ENCODE data around the gene JTB. TPM values are rescaled to one million over a fixed set of nuclear protein-coding genes. Genes with fewer than 3 reads are reported as not detected.
A peak's percentile ranks its signal among the peaks of the same experiment; 100 is the strongest.

Gene JTB
- total RNA-seq, 2 experiments from 2014 or later: 133 to 140 TPM

DNA sequence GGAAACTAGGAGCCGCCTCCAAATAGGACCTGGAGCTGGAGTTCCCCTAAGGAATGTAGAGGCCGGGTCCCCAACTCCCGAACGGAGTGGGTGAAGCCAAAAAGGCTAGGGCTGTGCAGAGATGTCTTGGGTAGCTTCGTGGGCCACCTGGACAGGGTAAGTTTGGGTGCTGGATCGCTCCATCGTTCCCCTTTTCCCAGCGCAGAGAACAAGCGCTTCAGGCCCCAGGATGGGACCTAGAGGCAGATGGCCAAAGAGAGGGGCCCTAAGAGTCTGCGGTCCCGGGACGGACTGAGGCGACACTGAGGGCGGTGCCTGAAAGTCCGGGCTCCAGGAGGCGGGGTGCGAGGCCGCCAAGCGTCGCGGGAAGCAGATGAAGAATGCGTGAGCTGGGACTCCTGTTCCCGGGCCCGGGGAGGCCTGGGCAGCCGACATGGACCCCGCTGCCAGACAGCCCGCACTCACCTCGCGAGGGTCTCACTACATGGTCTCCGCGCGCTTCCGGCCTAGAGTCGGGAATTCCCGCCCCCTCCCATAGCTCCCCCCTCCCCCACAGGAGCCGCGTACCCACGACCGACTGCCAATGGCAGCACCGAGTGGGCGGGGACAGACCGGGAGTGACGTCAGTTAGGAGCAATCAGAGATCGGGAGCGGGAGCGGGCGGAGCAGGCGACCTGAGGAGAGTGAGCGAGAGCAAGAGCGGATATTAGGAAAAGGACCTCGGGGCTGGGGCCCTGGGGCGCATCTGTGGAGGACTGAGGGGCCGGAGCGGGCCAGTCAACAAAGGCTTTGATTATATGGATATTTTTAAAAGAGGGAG is 14.2 kb downstream of the JTB start, which contains the start of gene SLC39A1:
Gene SLC39A1, minus strand, starts transcription at position 508 of the 820 bp plus-strand sequence. CDS start 822 bp downstream, outside the sequence.
- CTCF ChIA-PET: interaction anchor here (1.3 to 7.4 kb wide), 5 partner anchors 14 to 166 kb away, joined by 4 to 109 read pairs (median 12); partner anchors contain the start of genes DENND4B, GATAD2B, JTB and RAB13
- Mint-ChIP-seq H3K4me1 (ENCODE audit: low read depth) (peaks cover 68% of the 10 kb centered on the region), H3K4me3 (peak within 1 kb of the TSS; percentile 75), H3K9me3 (ENCODE audit: insufficient read depth) (no peaks in the 10 kb centered on the region), H3K27me3 (ENCODE audit: low read depth) (no peaks in the 10 kb centered on the region), H3K27ac (peak within 1 kb of the TSS; percentile 76), H3K36me3 (ENCODE audit: low read depth) (peaks cover 18% of the 10 kb centered on the region)
- DNase-seq: peak; percentile 96
- POLR2A ChIA-PET: interaction anchor here (0.6 to 2.8 kb wide), 13 partner anchors 9 to 329 kb away, joined by 3 to 23 read pairs (median 4); partner anchors contain the start of genes DENND4B, GATAD2B and JTB
- ATAC-seq: peak; percentile 66

DNA sequence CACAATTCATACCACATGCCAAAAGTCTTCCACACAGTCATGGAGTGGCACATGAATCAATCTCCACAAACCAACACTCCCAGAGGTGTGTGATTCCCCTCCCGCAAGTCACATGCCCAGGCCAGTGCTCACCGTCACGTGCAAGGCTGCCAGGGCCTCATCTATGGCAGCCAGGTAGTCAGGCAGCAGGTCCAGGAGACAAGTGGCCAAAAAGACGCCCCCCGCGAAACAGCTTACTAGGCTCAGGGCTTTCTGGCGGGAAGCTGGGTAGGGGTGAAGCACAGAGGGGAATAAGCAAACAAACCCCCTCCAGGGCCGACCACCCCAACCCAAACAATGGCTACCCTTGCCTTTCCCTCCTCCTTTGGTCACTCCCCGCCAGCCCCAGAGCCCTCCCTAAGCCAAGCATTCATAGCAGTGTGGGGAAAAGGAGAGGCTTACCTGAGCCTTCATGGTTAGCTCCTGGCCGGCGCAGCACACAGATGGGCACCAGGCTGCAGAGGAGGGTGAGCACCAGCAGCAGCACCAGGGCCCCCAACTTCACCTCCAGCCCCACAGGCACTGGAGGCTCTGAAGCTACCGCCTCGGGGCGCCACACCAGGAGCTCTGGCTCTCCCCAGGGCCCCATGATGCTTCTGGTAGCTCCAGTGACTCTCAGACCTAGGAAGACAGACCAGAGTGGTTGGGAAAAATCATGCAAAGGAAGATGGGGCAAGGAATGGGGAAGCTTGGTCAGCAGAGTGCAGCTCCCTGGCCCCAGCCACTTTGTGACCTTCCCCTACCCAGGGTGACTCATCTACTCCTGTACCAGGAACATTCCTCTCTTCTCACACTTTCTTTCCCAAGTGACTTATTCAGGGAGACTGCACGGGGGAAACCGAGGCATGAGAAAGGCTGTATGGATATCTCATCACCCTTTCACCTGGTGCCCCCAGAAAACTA is 15.1 kb downstream of the JTB start:
- H3K36me3 Mint-ChIP-seq (ENCODE audit: low read depth): peaks cover 18% of the 10 kb centered on the region
- H3K9me3 Mint-ChIP-seq (ENCODE audit: insufficient read depth): no peaks in the 10 kb centered on the region
- no peak for DNase-seq
- no peaks in the 10 kb centered on the region for H3K27me3 Mint-ChIP-seq (ENCODE audit: low read depth)
- POLR2A ChIA-PET: interaction anchor here (0.6 to 2.8 kb wide), 9 partner anchors 9 to 328 kb away, joined by 3 to 23 read pairs (median 4); partner anchors contain the start of genes DENND4B and GATAD2B
- H3K27ac Mint-ChIP-seq: peak overlapping the region; percentile 76
- peak overlapping the region; percentile 75 for H3K4me3 Mint-ChIP-seq
- no peak for ATAC-seq
- CTCF ChIA-PET: interaction anchor here (1.3 to 7.4 kb wide), 5 partner anchors 15 to 165 kb away, joined by 4 to 109 read pairs (median 12); partner anchors contain the start of genes DENND4B, GATAD2B, JTB and RAB13
- H3K4me1 Mint-ChIP-seq (ENCODE audit: low read depth): peaks cover 60% of the 10 kb centered on the region

DNA sequence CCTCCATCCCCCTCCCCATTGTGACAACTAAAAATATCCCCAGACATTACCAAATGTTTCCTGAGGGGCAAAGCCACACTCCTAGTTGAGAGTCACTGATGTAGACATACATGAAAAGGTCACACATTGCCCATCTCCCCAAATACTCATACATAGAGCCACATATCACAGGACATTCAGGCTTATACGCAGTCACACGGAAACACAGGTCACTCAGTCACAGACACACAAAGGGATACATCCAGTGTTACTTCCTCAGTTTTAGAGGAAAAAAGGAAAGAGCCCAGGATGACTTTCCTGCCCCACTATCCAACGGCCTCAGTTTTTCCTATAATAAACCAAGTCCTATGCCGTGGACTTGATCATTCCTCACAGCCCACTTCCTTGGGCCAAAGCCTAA is 16.1 kb downstream of the JTB start:
- CTCF ChIA-PET: interaction anchor here (3.4 kb wide), 1 partner anchor 16 kb away, joined by 25 read pairs; the partner anchor contains the start of gene DENND4B
- H3K4me3 Mint-ChIP-seq: no peak overlapping the region
- ATAC-seq: no peak
- H3K27ac Mint-ChIP-seq: peak overlapping the region; percentile 0
- peaks cover 22% of the 10 kb centered on the region for H3K36me3 Mint-ChIP-seq (ENCODE audit: low read depth)
- POLR2A ChIA-PET: interaction anchor here (0.6 to 1.3 kb wide), 2 partner anchors 29 to 216 kb away, joined by 4 to 6 read pairs; partner anchors contain the start of gene RPS27
- H3K4me1 Mint-ChIP-seq (ENCODE audit: low read depth): peaks cover 62% of the 10 kb centered on the region
- no peaks in the 10 kb centered on the region for H3K9me3 Mint-ChIP-seq (ENCODE audit: insufficient read depth)
- no peak for DNase-seq
- H3K27me3 Mint-ChIP-seq (ENCODE audit: low read depth): no peaks in the 10 kb centered on the region

DNA sequence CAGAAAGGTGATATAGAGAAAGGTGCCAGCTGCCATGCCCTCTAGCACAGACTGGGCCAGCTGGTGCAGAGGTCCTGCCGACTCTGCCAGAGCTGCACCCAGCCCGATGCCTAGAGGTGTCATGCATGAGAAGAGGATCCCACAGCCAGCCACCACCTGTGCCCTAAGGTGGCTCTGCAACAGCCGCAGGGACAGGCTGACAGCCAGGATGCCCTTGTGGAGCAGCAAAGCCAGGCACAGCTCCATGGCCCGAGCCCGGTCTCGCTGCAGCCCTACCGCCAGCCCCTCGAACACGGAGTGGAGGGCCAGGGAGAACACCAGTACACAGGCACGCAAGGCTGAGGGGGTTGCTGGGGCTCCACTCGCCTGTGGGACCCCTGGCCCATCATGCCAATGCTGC is 17.3 kb downstream of the JTB start:
- POLR2A ChIA-PET: interaction anchor here (7.4 kb wide), 1 partner anchor 14 kb away, joined by 63 read pairs; the partner anchor contains the start of gene DENND4B
- peaks cover 63% of the 10 kb centered on the region for H3K4me1 Mint-ChIP-seq (ENCODE audit: low read depth)

DNA sequence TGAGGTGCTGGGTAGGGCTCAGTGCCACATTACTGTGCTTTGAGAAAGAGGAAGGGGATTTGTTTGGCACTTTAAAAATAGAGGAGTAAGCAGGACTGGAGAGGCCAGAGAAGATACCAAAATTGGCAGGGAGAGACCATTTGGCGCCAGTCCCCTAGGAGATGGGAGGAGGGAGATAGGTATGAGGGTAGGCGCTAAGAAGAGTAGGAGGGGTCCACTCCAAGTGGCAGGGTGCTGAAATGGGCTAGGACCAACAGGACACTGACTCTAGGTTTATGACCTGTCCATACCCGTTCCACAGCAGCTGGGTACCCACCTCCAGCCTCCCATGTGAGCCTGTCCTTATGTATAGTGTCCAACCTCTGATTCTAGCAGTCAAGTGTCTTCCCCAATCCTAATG is 18.0 kb downstream of the JTB start:
- ChIA-PET CTCF (interaction anchor here (0.8 to 5.4 kb wide), 5 partner anchors 8 to 138 kb away, joined by 4 to 48 read pairs (median 28); partner anchors contain the start of genes CREB3L4, DENND4B, JTB and RAB13), POLR2A (interaction anchor here (1.0 to 7.4 kb wide), 4 partner anchors 8 to 31 kb away, joined by 3 to 63 read pairs (median 20); partner anchors contain the start of genes CREB3L4, DENND4B, JTB and RPS27)
- Mint-ChIP-seq H3K4me3 (no peak overlapping the region), H3K27me3 (ENCODE audit: low read depth) (no peaks in the 10 kb centered on the region), H3K27ac (peak overlapping the region; percentile 1), H3K9me3 (ENCODE audit: insufficient read depth) (no peaks in the 10 kb centered on the region), H3K36me3 (ENCODE audit: low read depth) (peaks cover 25% of the 10 kb centered on the region), H3K4me1 (ENCODE audit: low read depth) (peaks cover 70% of the 10 kb centered on the region)
- DNase-seq (no peak), ATAC-seq (no peak)

More for the DNA sequence above, 17.3 kb downstream of the JTB start:
- CTCF ChIA-PET: interaction anchor here (0.6 to 3.2 kb wide), 2 partner anchors 18 to 286 kb away, joined by 3 to 10 read pairs; partner anchors contain the start of gene JTB
- Mint-ChIP-seq H3K27me3 (ENCODE audit: low read depth) (no peaks in the 10 kb centered on the region), H3K27ac (no peak overlapping the region), H3K9me3 (ENCODE audit: insufficient read depth) (no peaks in the 10 kb centered on the region), H3K4me3 (no peak overlapping the region), H3K36me3 (ENCODE audit: low read depth) (peaks cover 20% of the 10 kb centered on the region)
- DNase-seq (no peak), ATAC-seq (no peak)

DNA sequence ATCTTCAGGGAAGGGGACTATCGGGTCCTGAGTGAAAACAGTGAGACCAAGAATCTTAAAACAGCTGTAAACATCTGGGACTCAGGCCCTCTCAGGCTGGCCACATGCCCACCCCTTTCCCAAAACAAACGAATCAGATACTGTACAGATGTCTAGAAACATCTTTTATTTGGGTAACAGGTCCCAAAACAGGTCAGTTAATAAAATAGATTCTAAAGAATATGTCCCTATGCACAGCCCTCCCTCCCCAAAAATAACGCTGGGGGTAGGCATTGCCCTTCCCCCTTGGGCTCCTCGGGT is 18.6 kb downstream of the JTB start:
- no peak for ATAC-seq
- peak overlapping the region; percentile 94 for H3K27ac Mint-ChIP-seq
- H3K27me3 Mint-ChIP-seq (ENCODE audit: low read depth): no peaks in the 10 kb centered on the region
- POLR2A ChIA-PET: interaction anchor here (0.7 to 7.4 kb wide), 7 partner anchors 9 to 36 kb away, joined by 3 to 63 read pairs (median 7); partner anchors contain the start of genes CREB3L4, DENND4B, GATAD2B and JTB
- CTCF ChIA-PET: interaction anchor here (0.8 to 5.4 kb wide), 5 partner anchors 8 to 137 kb away, joined by 4 to 48 read pairs (median 28); partner anchors contain the start of genes CREB3L4, DENND4B, JTB and RAB13
- peaks cover 71% of the 10 kb centered on the region for H3K4me1 Mint-ChIP-seq (ENCODE audit: low read depth)
- peaks cover 31% of the 10 kb centered on the region for H3K36me3 Mint-ChIP-seq (ENCODE audit: low read depth)
- peak overlapping the region; percentile 95 for H3K4me3 Mint-ChIP-seq
- no peak for DNase-seq
- H3K9me3 Mint-ChIP-seq (ENCODE audit: insufficient read depth): no peaks in the 10 kb centered on the region

DNA sequence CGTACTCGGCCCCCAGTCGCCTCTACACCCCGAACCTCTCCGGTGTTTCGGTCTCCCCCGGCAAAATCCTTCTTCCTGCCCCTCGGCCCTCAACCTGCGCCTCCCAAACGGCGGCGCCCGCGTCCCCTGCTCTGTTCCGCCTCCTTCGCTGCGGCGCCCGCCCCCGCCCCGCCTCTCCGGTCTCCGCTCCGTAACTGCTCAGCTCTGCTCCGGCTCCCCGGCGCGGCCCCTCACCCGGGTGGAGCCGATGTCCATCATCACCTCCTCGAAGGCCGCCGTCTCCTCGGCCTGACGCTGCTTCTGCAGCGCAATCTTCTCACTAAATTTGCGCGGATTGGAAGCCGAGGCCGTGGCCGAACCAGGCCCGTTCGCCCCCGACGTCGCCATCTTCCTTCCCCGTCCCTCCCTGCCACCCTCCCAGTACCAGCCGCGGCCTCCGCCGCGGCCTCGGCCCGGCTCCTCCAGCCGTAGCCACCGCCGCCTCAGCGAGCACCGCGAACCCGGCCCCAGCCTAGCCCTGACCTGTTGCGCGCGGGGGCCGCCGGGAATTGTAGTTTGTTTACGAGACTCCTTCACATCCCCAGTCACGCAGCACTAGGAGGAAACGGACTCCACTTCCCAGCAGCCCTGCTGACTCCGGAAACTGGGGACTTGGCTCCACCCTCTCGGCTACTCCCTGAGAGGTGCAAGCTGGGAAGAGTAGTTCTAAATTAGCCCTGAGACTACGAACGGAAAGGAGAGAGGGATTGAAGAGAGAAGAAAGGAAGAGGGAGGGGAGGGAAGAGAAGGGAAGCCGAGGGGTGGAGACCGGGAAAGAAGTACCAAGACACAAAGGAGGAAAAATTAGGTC is 19.1 kb downstream of the JTB start, which contains the start of gene CRTC2:
Gene CRTC2, minus strand, starts transcription at position 502 of the 850 bp plus-strand sequence. Its CDS starts 115 bp downstream, at position 387.
- peak; percentile 99 for DNase-seq
- H3K36me3 Mint-ChIP-seq (ENCODE audit: low read depth): peaks cover 36% of the 10 kb centered on the region
- ChIA-PET CTCF (interaction anchor here (0.8 to 5.4 kb wide), 5 partner anchors 9 to 137 kb away, joined by 4 to 48 read pairs (median 28); partner anchors contain the start of genes CREB3L4, DENND4B, JTB and RAB13), POLR2A (interaction anchor here (0.7 to 7.4 kb wide), 8 partner anchors 9 to 35 kb away, joined by 3 to 63 read pairs (median 6); partner anchors contain the start of genes CREB3L4, DENND4B, GATAD2B and JTB)
- H3K4me3 Mint-ChIP-seq: peak within 1 kb of the TSS; percentile 95
- ATAC-seq: peak; percentile 87
- no peaks in the 10 kb centered on the region for H3K27me3 Mint-ChIP-seq (ENCODE audit: low read depth)
- H3K27ac Mint-ChIP-seq: peak within 1 kb of the TSS; percentile 94
- no peaks in the 10 kb centered on the region for H3K9me3 Mint-ChIP-seq (ENCODE audit: insufficient read depth)
- H3K4me1 Mint-ChIP-seq (ENCODE audit: low read depth): peaks cover 70% of the 10 kb centered on the region

DNA sequence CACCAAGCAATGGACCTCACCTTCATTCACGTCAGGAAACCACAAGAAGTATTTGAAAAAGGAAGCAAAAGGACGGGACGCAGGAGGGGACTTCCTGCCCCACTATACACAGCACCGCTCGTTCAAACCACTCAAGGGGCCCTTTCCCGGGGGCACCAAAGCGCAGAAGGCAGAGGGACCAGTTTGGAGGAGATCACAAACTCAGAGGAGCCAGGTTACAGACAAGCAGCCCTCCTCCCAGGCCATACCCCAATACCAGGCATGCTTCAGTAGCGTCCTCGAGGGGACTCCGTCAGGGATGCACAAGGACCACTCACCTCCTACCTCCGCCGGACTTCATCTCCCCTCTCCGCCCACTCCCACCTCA is 19.7 kb downstream of the JTB start:
- ChIA-PET CTCF (interaction anchor here (3.2 to 5.4 kb wide), 4 partner anchors 10 to 29 kb away, joined by 10 to 48 read pairs (median 29); partner anchors contain the start of genes CREB3L4, DENND4B, JTB and RAB13), POLR2A (interaction anchor here (1.1 to 7.4 kb wide), 7 partner anchors 10 to 35 kb away, joined by 3 to 63 read pairs (median 13); partner anchors contain the start of genes CREB3L4, DENND4B, GATAD2B and JTB)
- Mint-ChIP-seq H3K9me3 (ENCODE audit: insufficient read depth) (no peaks in the 10 kb centered on the region), H3K4me3 (peak overlapping the region; percentile 95), H3K27me3 (ENCODE audit: low read depth) (no peaks in the 10 kb centered on the region), H3K27ac (peak overlapping the region; percentile 94), H3K36me3 (ENCODE audit: low read depth) (peaks cover 39% of the 10 kb centered on the region), H3K4me1 (ENCODE audit: low read depth) (peaks cover 71% of the 10 kb centered on the region)
- ATAC-seq (peak; percentile 28), DNase-seq (peak; percentile 62)

DNA sequence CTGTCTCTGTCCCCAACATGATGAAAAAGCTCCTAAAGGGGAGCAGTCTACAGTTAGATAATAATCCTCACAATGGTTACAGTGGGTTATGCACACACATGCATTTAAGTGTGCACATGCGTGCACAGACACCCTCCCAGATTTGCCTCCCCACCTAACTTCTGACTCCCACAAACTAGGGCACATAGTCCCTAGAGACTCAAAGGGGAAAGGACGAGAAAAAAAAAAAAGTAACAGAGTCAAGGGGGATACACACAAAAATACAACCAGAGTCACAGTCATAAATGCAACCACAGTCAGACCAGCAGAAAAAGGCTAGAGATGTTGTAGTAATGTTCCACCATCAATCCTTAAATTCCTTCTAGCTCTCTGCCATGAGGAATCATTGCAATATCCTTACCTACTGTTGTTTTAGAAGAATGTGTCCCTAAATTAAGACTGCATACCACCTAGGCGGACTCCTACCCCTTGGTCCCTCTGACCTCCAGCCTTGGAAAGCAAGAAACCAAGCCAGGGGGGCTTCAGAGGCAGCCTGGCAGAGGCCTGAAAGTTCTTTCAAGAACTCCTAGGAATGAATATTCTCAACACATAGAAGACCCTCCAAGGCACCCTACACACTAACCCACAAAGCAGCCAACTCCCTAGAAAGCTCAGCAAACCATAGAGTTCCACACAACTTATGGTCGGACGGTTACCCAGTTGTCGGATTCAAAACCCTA is 20.3 kb downstream of the JTB start:
- ChIA-PET CTCF (interaction anchor here (3.2 to 5.4 kb wide), 4 partner anchors 10 to 29 kb away, joined by 10 to 48 read pairs (median 29); partner anchors contain the start of genes CREB3L4, DENND4B, JTB and RAB13), POLR2A (interaction anchor here (0.5 to 7.4 kb wide), 9 partner anchors 10 to 286 kb away, joined by 3 to 63 read pairs (median 8); partner anchors contain the start of genes CREB3L4, DENND4B, GATAD2B and JTB)
- DNase-seq: no peak
- Mint-ChIP-seq H3K4me1 (ENCODE audit: low read depth) (peaks cover 65% of the 10 kb centered on the region), H3K27me3 (ENCODE audit: low read depth) (no peaks in the 10 kb centered on the region), H3K9me3 (ENCODE audit: insufficient read depth) (no peaks in the 10 kb centered on the region), H3K4me3 (peak overlapping the region; percentile 95), H3K36me3 (ENCODE audit: low read depth) (peaks cover 43% of the 10 kb centered on the region), H3K27ac (peak overlapping the region; percentile 94)
- ATAC-seq: no peak
